Mesodermal cell (in vitro differentiated cells): Measurements from ENCODE around the gene RTN4.

ENCODE experiments used
- H3K27ac ChIP-seq: 2 replicates; pipeline ENCODE4 v1.7.0; 2013; ENCODE audit warnings: mild to moderate bottlenecking, low read depth, low read length, moderate library complexity; ENCODE audit not compliant: severe bottlenecking
- H3K36me3 ChIP-seq: 2 replicates; pipeline ENCODE4 v1.7.1; 2013; ENCODE audit warnings: mild to moderate bottlenecking, low read length, moderate library complexity; ENCODE audit not compliant: control insufficient read depth, insufficient read depth
- H3K4me1 ChIP-seq: one replicate; pipeline ENCODE4 v1.7.1; 2013; ENCODE audit warnings: mild to moderate bottlenecking, low read length; ENCODE audit not compliant: insufficient read depth, control insufficient read depth, poor library complexity, severe bottlenecking
- H3K4me3 ChIP-seq: 2 replicates; pipeline ENCODE4 v1.7.0; 2013; ENCODE audit warnings: low read length, control low read depth, mild to moderate bottlenecking; ENCODE audit not compliant: insufficient read depth, poor library complexity, severe bottlenecking; ENCODE audit errors: extremely low read depth
- H3K9me3 ChIP-seq: 2 replicates; pipeline ENCODE4 v1.7.1; 2013; ENCODE audit warnings: mild to moderate bottlenecking, low read length, moderate library complexity; ENCODE audit not compliant: control insufficient read depth
- WGBS, 2 experiments: methylation state at CpG; one replicate each; pipeline ENCODE4 v1.1.5; 2013; ENCODE audit warnings: missing lambda C conversion rate in 2 of 2; ENCODE audit not compliant: insufficient coverage in 2 of 2; 5-methylcytosine and 5-hydroxymethylcytosine counted together

The RTN4 gene

DNA sequence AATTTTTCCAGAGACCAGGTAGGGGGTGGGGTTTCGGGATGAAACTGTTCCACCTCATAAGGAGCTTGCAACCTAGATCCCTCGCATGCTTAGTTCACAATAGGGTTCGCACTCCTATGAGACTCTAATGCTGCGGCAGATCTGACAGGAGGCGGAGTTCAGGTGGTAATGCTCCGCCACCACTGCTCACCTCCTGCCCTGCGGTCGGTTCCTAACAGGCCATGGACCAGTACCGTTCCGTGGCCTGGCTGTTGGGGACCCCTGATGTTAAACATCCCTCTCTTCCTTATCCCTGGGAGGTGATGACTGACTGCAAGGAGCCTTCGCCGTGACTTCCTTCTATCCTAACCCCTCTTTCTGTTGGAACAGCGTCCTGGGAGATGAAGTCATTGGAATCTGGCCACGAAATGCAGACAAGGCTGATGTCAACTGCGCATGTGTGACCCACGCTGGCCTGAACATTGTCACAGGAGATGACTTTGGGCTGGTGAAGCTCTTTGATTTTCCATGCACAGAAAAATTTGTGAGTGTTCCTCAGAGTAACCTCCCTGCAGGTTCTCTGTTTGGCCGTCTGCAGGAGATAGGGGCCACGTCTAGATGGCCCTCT lies 82.4 kb downstream of the RTN4 start:
- H3K36me3 ChIP-seq: peaks cover 67% of the 10 kb centered on the region
- no peak overlapping the region for H3K27ac ChIP-seq
- H3K4me1 ChIP-seq: peaks cover 7% of the 10 kb centered on the region
- no peak overlapping the region for H3K4me3 ChIP-seq
- H3K9me3 ChIP-seq: no peaks in the 10 kb centered on the region
- 95 to 96% methylated on average over 16 to 17 of the region's 18 CpGs for WGBS, 2 experiments

DNA sequence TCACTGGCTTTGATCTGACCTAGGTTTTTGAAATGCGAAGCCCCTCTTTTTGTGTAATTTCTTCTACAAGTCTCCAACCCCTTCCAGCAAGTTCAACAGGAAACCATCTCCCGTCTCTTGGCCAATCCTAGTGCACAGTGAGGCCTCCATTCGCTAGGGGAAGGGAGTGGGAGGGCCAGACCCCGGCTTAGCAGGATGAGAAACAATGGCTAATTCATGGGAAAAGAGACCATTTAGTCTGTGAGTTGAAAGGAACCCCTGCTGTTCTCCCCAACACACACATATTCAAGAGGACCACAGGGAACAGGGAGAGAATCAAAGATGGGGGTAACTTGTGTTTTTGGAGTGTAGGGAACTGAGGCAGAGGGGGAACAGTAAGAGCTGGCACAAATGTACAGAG lies 83.0 kb downstream of the RTN4 start:
- 50 to 67% methylated on average over 1 to 2 of the region's 4 CpGs for WGBS, 2 experiments
- H3K27ac ChIP-seq: no peak overlapping the region

DNA sequence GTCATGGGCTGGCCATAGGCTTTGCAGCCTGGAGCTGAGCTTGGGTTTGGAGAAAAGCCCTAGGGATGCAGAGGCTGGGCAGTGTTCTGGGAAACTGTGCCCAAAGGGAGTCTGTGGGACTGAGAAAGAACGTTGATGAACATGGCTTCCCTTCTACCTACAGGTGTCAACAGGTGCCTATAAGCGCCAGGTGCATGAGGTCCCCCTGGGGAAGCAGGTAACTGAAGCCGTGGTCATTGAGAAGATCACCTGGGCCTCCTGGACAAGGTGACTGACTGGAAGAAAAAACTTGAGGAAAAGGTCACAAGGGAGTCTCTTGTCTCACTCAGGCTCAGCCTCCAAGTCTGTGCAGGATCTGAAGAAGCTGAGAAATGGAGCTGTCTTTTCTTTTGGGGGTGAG lies 83.4 kb downstream of the RTN4 start:
- H3K36me3 ChIP-seq: peaks cover 57% of the 10 kb centered on the region
- whole genome bisulfite sequencing, 2 experiments: 100% methylated on average over 1 to 2 of the region's 3 CpGs
- no peak overlapping the region for H3K4me3 ChIP-seq
- peaks cover 7% of the 10 kb centered on the region for H3K4me1 ChIP-seq
- no peaks in the 10 kb centered on the region for H3K9me3 ChIP-seq
- H3K27ac ChIP-seq: no peak overlapping the region

More for the DNA sequence above, 83.0 kb downstream of the RTN4 start:
- H3K4me1 ChIP-seq: peaks cover 7% of the 10 kb centered on the region
- H3K36me3 ChIP-seq: peaks cover 61% of the 10 kb centered on the region
- H3K4me3 ChIP-seq: no peak overlapping the region
- no peaks in the 10 kb centered on the region for H3K9me3 ChIP-seq

- 86 to 95% methylated on average over 6 to 7 of the region's 8 CpGs for WGBS, 2 experiments
- no peak overlapping the region for H3K4me3 ChIP-seq
- no peak overlapping the region for H3K27ac ChIP-seq
Measured at GRCh38 chr2:54966165-54966832, 84.0 kb downstream of the RTN4 start.

DNA sequence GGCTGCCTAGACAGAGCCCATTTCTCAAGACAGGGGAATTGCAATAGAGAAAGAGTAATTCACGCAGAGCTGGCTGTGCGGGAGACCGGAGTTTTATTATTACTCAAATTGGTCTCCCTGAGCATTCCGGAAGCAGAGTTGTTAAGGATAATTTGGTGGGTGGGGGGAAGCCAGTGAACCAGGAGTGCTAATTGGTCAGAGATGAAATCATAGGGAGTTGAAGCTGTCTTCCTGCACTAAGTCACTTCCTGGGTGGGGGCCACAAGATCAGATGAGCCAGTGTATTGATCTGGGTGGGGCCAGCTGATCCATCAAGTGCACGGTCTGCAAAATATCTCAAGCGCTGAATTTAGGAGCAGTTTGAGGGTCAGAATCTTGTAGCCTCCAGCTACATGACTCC lies 84.8 kb downstream of the RTN4 start:
- WGBS, 2 experiments: 96 to 100% methylated on average over 4 to 6 of the region's 6 CpGs
- Histone ChIP-seq H3K36me3 (peaks cover 42% of the 10 kb centered on the region), H3K9me3 (no peaks in the 10 kb centered on the region), H3K4me3 (no peak overlapping the region), H3K27ac (no peak overlapping the region), H3K4me1 (peaks cover 7% of the 10 kb centered on the region)

More at GRCh38 chr2:54966165-54966832, 84.0 kb downstream of the RTN4 start:
- Histone ChIP-seq H3K9me3 (no peaks in the 10 kb centered on the region), H3K36me3 (peaks cover 51% of the 10 kb centered on the region), H3K4me1 (peaks cover 7% of the 10 kb centered on the region)

DNA sequence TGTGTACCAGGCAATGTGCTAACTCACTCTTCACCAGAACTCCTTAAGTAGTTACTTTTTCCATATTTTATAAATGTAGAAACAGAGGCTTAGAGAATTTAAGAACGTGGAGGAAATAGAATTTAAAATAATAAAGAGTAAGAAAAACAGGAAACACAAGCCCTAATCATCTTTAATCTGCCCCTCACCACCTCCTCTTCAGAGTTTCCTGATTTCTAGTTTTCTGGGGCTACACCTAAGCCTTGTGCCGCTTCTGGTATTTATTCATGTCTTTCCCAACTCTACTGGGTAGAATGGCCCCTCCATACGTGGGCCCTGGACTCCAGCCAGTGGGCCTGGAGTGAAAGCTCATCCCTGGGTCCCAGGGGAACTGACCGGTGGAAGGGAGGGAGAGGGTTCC lies 85.4 kb downstream of the RTN4 start:
- peaks cover 36% of the 10 kb centered on the region for H3K36me3 ChIP-seq
- no peak overlapping the region for H3K4me3 ChIP-seq
- 86 to 94% methylated on average over 2 of the region's 4 CpGs for WGBS, 2 experiments
- H3K4me1 ChIP-seq: peaks cover 7% of the 10 kb centered on the region
- no peaks in the 10 kb centered on the region for H3K9me3 ChIP-seq
- no peak overlapping the region for H3K27ac ChIP-seq

GRCh38 chr2:54964271-54964670 lies 86.0 kb downstream of the RTN4 start:
- Histone ChIP-seq H3K27ac (no peak overlapping the region), H3K4me1 (peaks cover 7% of the 10 kb centered on the region), H3K9me3 (no peaks in the 10 kb centered on the region), H3K4me3 (no peak overlapping the region), H3K36me3 (peaks cover 31% of the 10 kb centered on the region)
- 94 to 99% methylated on average over 8 of the region's 8 CpGs for WGBS, 2 experiments

DNA sequence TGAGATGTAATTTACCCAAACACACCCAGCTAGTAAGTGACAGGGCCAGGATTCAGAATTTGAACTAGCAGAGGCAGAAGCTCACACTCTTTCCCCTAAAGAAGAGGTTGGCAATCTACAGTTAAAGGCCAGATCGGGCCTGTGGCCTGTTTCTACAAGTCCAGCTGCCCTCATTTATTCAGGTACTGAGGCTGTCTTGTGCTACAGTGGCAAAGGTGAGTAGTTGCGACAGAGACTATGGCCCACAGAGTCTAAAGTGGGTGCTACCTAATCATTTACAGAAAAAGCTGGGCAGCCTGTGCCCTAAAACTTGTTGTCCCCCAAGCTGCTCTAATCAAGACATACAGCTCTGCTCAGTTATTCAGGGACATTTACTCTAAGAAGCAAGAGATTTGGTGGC lies 86.8 kb downstream of the RTN4 start:
- Histone ChIP-seq H3K27ac (no peak overlapping the region), H3K36me3 (peaks cover 23% of the 10 kb centered on the region), H3K4me1 (peaks cover 7% of the 10 kb centered on the region), H3K4me3 (no peak overlapping the region), H3K9me3 (no peaks in the 10 kb centered on the region)
- WGBS, 2 experiments: 100% methylated on average over 1 to 2 of the region's 2 CpGs

DNA sequence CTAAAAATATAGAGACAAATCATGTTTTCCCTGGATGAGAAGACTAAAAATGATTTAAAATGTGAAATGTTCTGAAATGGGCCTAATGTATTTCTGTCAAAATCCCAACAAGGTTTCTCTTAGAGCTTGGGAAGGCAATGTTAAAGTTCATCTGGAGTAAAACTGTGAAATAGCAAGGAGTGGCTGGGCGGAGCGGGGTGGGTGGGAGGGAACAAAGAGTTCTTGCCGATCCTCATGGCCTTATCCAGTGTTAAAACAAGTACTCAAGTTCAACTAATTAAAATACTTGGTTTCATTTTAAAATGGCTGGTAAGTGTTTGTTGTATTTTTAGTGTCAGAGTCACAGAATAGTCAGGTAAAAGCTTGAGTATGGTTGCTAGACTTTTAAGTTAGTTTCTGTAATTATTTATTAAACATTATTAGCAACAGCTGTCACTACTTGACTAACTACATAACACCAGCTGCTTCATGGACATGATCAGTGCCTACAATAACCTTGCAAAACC lies 87.3 kb downstream of the RTN4 start:
- peaks cover 18% of the 10 kb centered on the region for H3K36me3 ChIP-seq
- H3K4me3 ChIP-seq: no peak overlapping the region
- no peak overlapping the region for H3K27ac ChIP-seq
- no CpG with 5 or more reads among the region's 3 CpGs for WGBS, 2 experiments
- H3K4me1 ChIP-seq: peaks cover 5% of the 10 kb centered on the region
- no peaks in the 10 kb centered on the region for H3K9me3 ChIP-seq

DNA sequence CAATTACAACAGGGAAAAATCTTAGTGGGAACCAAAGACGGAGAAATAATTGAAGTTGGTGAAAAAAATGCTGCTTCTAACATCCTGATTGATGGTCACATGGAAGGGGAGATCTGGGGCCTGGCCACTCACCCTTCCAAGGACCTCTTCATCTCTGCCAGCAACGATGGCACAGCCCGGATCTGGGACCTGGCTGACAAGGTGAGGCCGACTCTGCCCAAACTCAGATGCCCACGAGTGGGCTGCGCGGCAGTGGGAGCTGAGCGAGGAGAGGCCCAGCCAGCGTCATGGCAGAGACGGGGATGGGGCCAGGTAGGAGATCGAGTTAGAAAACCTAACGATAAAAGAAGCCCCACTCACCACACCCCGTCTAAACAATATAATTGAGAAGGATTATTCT lies 87.7 kb downstream of the RTN4 start:
- Histone ChIP-seq H3K9me3 (no peaks in the 10 kb centered on the region), H3K36me3 (peaks cover 14% of the 10 kb centered on the region), H3K4me1 (peaks cover 2% of the 10 kb centered on the region), H3K27ac (no peak overlapping the region), H3K4me3 (no peak overlapping the region)
- WGBS, 2 experiments: 92% methylated on average over 8 of the region's 13 CpGs; no CpG with 5 or more reads in 1 of the 2 experiments

- Histone ChIP-seq H3K27ac (no peak overlapping the region), H3K4me3 (no peak overlapping the region), H3K4me1 (no peaks in the 10 kb centered on the region), H3K9me3 (no peaks in the 10 kb centered on the region), H3K36me3 (no peaks in the 10 kb centered on the region)
- WGBS, 2 experiments: 84 to 87% methylated on average over 4 to 7 of the region's 7 CpGs
Measured at GRCh38 chr2:54960164-54960563, 90.1 kb downstream of the RTN4 start.
